ENCODE results near the gene ACVR2A. TPM values are rescaled to one million over a fixed set of nuclear protein-coding genes. Genes with fewer than 3 reads are reported as not detected.

Gene ACVR2A
- total RNA-seq, 2 experiments from 2014 or later: 5.0 to 5.8 TPM

DNA sequence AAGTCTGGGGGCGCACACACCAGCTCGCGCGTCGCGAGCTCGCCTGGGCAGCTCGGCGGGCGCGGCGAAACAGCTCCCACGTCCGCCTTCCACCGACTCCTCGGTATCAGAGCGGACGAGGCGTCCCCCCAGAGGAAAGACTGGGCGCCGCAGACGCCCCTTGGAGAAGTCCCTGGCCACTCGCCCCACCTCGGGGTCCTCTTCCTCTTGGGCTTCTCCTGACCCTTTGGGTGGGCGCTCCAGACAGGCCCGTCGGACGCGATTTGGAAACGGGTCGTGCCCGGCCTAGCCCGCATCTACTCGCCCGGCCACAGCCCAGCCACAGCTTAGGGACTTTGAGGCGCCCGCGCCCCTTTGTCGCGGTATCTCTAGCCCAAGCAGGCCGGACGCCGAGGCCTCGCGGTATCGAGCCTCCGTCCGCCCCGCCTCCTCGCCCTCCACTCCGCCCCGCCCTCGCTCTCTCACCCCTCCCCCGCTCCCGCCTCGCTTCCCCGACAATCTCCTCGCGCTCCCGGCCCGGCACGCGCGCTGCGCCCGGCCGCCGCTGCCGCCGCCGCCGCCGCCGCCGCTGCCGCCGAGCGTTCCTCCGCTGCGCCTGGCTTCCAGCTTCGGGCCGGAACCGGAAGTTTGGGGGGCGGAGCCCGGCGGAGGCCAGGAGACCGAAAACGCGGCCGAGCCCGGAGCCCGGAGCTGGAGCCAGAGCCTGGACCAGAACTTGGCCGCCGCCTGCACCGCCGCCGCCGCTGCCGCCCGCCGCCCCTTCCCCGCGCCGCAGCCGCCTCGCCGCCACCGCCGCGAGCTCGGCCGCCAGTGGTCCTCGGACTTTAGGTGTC is 749 bp upstream of the ACVR2A start:
- peak; percentile 86 for ATAC-seq (ENCODE audit: low read depth)
- Mint-ChIP-seq H3K36me3 (peaks cover 6% of the 10 kb centered on the region), H3K4me3 (peak overlapping the region; percentile 89), H3K9me3 (no peaks in the 10 kb centered on the region), H3K27me3 (peaks cover 60% of the 10 kb centered on the region), H3K27ac (peak overlapping the region; percentile 80), H3K4me1 (peaks cover 24% of the 10 kb centered on the region)
- POLR2A ChIA-PET: interaction anchor here (0.7 to 1.9 kb wide), 4 partner anchors 68 to 344 kb away, joined by 3 to 9 read pairs (median 3); no protein-coding TSS in a partner anchor
- DNase-seq: peak; percentile 91

DNA sequence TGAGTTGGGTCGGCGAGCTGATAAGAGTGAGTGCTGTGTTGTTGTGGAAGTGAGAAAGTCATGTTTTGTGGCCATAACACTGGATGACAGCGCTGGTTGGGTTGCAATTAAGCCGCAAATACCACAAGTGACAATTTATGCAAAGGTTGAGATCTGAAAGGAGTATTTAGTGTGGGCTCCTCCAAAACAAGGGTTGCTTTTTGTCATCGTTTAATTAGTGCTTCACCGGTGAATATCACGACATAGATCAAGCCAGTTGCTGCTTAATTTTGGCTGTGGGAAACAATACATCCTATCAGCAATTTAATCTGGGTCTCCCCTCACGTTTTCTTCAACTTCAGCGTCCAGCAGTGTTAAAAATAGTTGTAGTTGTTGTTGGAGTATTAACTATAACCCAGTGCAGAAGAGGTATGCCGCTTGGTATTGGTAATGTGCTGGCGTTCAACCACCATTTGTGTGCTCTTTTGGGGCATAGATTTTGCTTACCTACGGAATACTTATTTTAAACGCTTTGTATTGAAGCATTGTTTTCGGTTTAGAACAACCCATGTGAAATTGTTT is 662 bp downstream of the ACVR2A start:
- DNase-seq (no peak), ATAC-seq (ENCODE audit: low read depth) (no peak)
- Mint-ChIP-seq H3K4me3 (peak overlapping the region; percentile 89), H3K4me1 (peaks cover 24% of the 10 kb centered on the region), H3K36me3 (peaks cover 6% of the 10 kb centered on the region), H3K9me3 (no peaks in the 10 kb centered on the region), H3K27ac (peak overlapping the region; percentile 85), H3K27me3 (peaks cover 57% of the 10 kb centered on the region)
- POLR2A ChIA-PET: interaction anchor here (0.7 to 1.9 kb wide), 3 partner anchors 345 to 1148 kb away, joined by 3 to 9 read pairs (median 5); no protein-coding TSS in a partner anchor

DNA sequence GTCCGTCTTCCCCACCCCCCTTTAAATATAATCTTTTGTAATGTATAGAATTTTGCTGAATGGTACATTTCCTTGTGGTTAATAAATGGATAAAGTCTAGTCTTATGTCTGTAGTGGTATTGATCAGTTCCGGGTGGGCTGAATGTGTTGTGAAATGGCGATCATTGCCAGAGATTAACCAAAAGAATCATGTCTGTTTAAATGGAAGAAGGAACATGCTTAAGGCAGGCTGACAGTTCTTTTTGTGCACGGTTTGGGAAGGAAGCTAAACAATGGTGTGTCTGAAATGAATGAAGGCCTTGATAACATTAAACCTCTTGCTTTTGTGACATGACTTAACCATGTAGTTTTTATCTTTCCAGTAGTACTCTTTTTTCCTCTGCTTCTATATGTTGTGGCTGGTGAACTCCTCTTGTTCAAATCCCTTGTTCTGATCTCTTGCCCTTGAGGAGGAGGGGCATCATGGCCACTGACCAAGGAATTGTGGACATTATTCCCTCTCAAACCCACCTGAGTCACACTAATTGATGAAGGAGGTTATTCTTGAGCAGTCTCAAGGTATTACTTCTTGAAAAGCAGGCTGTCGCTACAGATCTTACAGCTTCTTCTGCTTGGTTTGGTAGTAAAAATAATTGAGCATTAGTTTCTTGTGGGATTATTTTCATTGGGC is 1.7 kb downstream of the ACVR2A start:
- peak overlapping the region; percentile 36 for H3K4me3 Mint-ChIP-seq
- H3K27ac Mint-ChIP-seq: no peak overlapping the region
- ATAC-seq (ENCODE audit: low read depth): no peak
- DNase-seq: no peak
- POLR2A ChIA-PET: no interaction called here
- peaks cover 24% of the 10 kb centered on the region for H3K4me1 Mint-ChIP-seq
- peaks cover 6% of the 10 kb centered on the region for H3K36me3 Mint-ChIP-seq
- H3K9me3 Mint-ChIP-seq: no peaks in the 10 kb centered on the region
- H3K27me3 Mint-ChIP-seq: peaks cover 49% of the 10 kb centered on the region

- Mint-ChIP-seq H3K9me3 (no peaks in the 10 kb centered on the region), H3K4me1 (peaks cover 22% of the 10 kb centered on the region), H3K36me3 (peaks cover 6% of the 10 kb centered on the region), H3K4me3 (peak overlapping the region; percentile 3), H3K27me3 (peaks cover 35% of the 10 kb centered on the region), H3K27ac (no peak overlapping the region)
- ATAC-seq (ENCODE audit: low read depth) (no peak), DNase-seq (no peak)
- POLR2A ChIA-PET: no interaction called here
Measured at GRCh38 chr2:147847746-147848391, 3.0 kb downstream of the ACVR2A start.

DNA sequence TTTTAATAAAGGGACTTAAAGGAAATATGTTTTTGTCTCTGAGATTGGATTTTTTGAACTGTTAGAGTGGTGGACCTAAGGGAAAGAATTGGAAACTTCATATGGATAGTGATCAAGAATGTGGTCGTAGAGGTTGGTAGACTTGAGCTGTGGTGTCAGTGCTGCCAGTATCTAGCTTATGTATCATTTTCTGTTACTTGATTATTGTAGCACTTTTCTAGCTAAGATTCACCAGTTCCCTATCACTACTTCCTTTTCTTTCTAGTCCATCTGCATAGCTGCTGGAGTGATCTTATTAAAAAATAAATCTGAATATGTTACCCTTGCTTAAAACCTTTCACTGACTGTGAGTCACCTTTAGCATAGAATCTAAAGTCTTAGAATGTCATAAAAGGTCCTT is 6.0 kb downstream of the ACVR2A start:
- H3K4me1 Mint-ChIP-seq: peaks cover 12% of the 10 kb centered on the region
- no peak overlapping the region for H3K27ac Mint-ChIP-seq
- ATAC-seq (ENCODE audit: low read depth) (no peak), DNase-seq (no peak)
- no peaks in the 10 kb centered on the region for H3K9me3 Mint-ChIP-seq
- peaks cover 3% of the 10 kb centered on the region for H3K36me3 Mint-ChIP-seq
- POLR2A ChIA-PET: no interaction called here
- H3K27me3 Mint-ChIP-seq: peaks cover 22% of the 10 kb centered on the region
- no peak overlapping the region for H3K4me3 Mint-ChIP-seq

GRCh38 chr2:147851244-147851930 is 6.6 kb downstream of the ACVR2A start:
- DNase-seq: no peak
- Mint-ChIP-seq H3K9me3 (no peaks in the 10 kb centered on the region), H3K4me1 (peaks cover 11% of the 10 kb centered on the region), H3K27ac (no peak overlapping the region), H3K4me3 (no peak overlapping the region), H3K36me3 (peaks cover 3% of the 10 kb centered on the region), H3K27me3 (peaks cover 16% of the 10 kb centered on the region)
- POLR2A ChIA-PET: no interaction called here
- no peak for ATAC-seq (ENCODE audit: low read depth)

DNA sequence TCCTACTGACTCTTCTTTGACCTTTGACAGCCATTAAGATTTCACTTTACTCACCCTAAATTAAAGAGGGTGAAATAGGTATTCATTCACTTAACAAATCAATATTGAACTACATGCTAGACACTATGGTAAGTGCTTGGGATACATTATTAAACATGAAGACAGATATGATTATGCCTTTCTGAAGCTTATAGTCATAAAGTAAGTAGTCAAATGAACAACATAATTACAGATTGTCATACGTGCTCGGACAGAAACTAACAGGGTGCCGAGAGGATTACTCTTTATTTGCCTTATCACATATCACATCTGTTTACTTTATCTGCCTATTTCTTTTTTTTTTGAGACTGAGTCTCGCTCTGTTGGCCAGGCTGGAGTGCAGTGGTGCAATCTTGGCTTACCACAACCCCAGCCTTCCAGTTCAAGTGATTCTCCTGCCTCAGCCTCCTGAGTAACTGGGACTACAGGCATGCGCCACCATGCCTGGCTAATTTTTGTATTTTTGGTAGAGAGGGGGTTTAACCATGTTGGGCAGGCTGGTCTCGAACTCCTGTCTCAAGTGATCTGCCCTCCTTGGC is 9.8 kb downstream of the ACVR2A start:
- H3K36me3 Mint-ChIP-seq: no peaks in the 10 kb centered on the region
- DNase-seq (no peak), ATAC-seq (ENCODE audit: low read depth) (no peak)
- no peak overlapping the region for H3K27ac Mint-ChIP-seq
- no peaks in the 10 kb centered on the region for H3K9me3 Mint-ChIP-seq
- no peak overlapping the region for H3K4me3 Mint-ChIP-seq
- peaks cover 4% of the 10 kb centered on the region for H3K27me3 Mint-ChIP-seq
- H3K4me1 Mint-ChIP-seq: no peaks in the 10 kb centered on the region
- POLR2A ChIA-PET: no interaction called here

- H3K4me1 Mint-ChIP-seq: no peaks in the 10 kb centered on the region
- peaks cover 4% of the 10 kb centered on the region for H3K27me3 Mint-ChIP-seq
- H3K27ac Mint-ChIP-seq: no peak overlapping the region
- no peaks in the 10 kb centered on the region for H3K9me3 Mint-ChIP-seq
- no peaks in the 10 kb centered on the region for H3K36me3 Mint-ChIP-seq
- DNase-seq: no peak
- H3K4me3 Mint-ChIP-seq: no peak overlapping the region
- ATAC-seq (ENCODE audit: low read depth): no peak
- POLR2A ChIA-PET: no interaction called here
Measured at GRCh38 chr2:147855316-147855715, 10.5 kb downstream of the ACVR2A start.

DNA sequence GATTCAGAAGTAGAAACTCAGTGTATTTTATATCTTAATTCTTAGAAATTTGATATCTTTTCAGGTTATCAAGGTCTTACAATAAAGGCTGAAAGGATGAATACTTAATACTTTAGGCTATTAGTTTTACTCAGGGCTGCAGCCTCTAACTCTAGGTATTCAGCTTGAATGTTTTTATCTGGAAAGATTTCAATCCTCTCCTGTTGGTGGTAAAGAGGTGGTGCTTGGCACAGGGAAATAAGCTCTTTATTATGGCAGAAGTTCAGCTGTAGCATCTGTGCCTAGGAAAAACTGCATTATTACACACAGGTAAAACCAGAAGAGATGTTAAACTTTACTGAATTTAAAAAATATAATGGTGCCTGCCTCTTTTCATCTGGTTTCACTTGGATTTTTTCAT is 11.1 kb downstream of the ACVR2A start:
- POLR2A ChIA-PET: no interaction called here
- H3K4me3 Mint-ChIP-seq: no peak overlapping the region
- no peaks in the 10 kb centered on the region for H3K9me3 Mint-ChIP-seq
- ATAC-seq (ENCODE audit: low read depth) (no peak), DNase-seq (no peak)
- H3K4me1 Mint-ChIP-seq: no peaks in the 10 kb centered on the region
- no peak overlapping the region for H3K27ac Mint-ChIP-seq
- H3K36me3 Mint-ChIP-seq: no peaks in the 10 kb centered on the region
- H3K27me3 Mint-ChIP-seq: peaks cover 4% of the 10 kb centered on the region

DNA sequence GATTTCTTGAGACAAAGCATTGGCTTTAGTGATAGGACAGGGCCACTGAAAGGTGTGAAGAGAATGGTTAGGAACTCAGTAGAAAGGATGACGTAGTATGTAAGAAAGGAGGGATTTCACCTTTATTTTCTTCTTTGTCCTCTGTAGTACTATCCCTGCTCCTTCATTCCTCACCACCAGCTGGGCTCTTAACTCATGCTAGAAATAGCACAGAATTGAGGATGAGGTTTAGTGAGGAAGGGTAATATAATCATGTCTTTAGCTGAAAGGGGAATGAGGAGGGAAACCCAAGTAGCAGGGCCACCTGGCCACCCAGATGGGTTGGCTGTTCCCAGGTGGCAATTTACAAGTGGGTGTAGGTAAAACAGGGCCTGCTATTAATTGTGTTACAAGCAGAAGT is 15.2 kb downstream of the ACVR2A start:
- Mint-ChIP-seq H3K27ac (no peak overlapping the region), H3K9me3 (no peaks in the 10 kb centered on the region), H3K4me1 (peaks cover 9% of the 10 kb centered on the region), H3K27me3 (peaks cover 4% of the 10 kb centered on the region), H3K4me3 (no peak overlapping the region), H3K36me3 (no peaks in the 10 kb centered on the region)
- DNase-seq (no peak), ATAC-seq (ENCODE audit: low read depth) (no peak)
- POLR2A ChIA-PET: no interaction called here

DNA sequence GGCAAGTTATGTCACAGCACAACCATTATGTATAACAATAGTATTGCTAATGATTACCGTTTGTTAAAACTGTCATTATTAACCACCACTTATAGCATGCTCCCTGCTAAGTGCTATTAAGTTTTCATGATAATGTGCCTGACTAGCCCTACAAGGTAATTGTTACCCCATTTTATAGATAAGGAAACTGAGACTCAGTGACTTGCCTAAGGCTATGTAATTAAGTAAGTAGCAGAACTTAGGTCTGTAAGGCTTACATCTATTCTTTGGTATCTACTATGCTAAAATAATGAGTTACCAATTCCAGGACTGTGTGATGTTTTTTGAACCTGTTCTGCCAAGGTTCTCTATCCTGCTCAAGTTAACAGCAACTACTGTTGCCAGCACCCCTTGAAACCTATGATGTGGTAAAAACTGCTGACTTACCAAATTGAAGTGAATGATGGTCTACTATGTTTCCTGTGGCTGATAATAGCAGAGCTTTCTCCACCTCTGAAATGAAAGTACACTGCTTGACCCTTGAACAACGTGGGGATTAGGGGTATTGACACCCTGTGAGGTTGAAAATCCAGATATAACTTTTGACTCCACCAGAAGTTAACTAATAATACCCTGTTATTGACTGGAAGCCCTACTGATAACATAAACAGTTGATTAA is 18.2 kb downstream of the ACVR2A start:
- Mint-ChIP-seq H3K9me3 (no peaks in the 10 kb centered on the region), H3K27me3 (peaks cover 4% of the 10 kb centered on the region), H3K4me1 (peaks cover 9% of the 10 kb centered on the region), H3K27ac (no peak overlapping the region), H3K4me3 (no peak overlapping the region), H3K36me3 (no peaks in the 10 kb centered on the region)
- ATAC-seq (ENCODE audit: low read depth) (peak; percentile 72), DNase-seq (no peak)
- POLR2A ChIA-PET: interaction anchor here (0.6 kb wide), 1 partner anchor 901 kb away, joined by 3 read pairs; no protein-coding TSS in a partner anchor

GRCh38 chr2:147863835-147864234 is 19.0 kb downstream of the ACVR2A start:
- Mint-ChIP-seq H3K4me3 (no peak overlapping the region), H3K27ac (no peak overlapping the region), H3K4me1 (peaks cover 9% of the 10 kb centered on the region), H3K27me3 (peaks cover 4% of the 10 kb centered on the region), H3K36me3 (no peaks in the 10 kb centered on the region), H3K9me3 (no peaks in the 10 kb centered on the region)
- no peak for DNase-seq
- no peak for ATAC-seq (ENCODE audit: low read depth)
- POLR2A ChIA-PET: interaction anchor here (0.6 kb wide), 1 partner anchor 902 kb away, joined by 3 read pairs; no protein-coding TSS in a partner anchor

All from activated naive CD8-positive, alpha-beta T cell treated with anti-CD3 and anti-CD28 coated beads, Interleukin-2, amount 10 ng/mL, durations not matched to agents 7 days and 5 days (primary cell).